NAMALWA (cell line): ENCODE measurements around the gene USP46.

Experiments
- DNase-seq: peaks from one replicate; pipeline ENCODE4 v3.0.0-alpha.2; 2015; ENCODE audit warnings: low spot score

Gene USP46

GRCh38 chr4:52573551-52573950, 85.5 kb downstream of the USP46 start:
- no peak for DNase-seq

- no peak for DNase-seq
Measured at GRCh38 chr4:52572936-52573485, 86.1 kb downstream of the USP46 start.

- DNase-seq, result no peak
Measured at GRCh38 chr4:52568351-52568750, 90.8 kb downstream of the USP46 start.

GRCh38 chr4:52566136-52567031, 92.7 kb downstream of the USP46 start:
- no peak for DNase-seq

GRCh38 chr4:52560844-52561280, 98.2 kb downstream of the USP46 start:
- DNase-seq, result no peak

GRCh38 chr4:52555356-52555716, 103.8 kb downstream of the USP46 start:
- no peak for DNase-seq

- no peak for DNase-seq
Measured at GRCh38 chr4:52554612-52555355, 104.3 kb downstream of the USP46 start.

- no peak for DNase-seq
Measured at GRCh38 chr4:52552778-52553177, 106.3 kb downstream of the USP46 start.

GRCh38 chr4:52551487-52551886, 107.6 kb downstream of the USP46 start:
- no peak for DNase-seq

GRCh38 chr4:52550186-52550585, 108.9 kb downstream of the USP46 start:
- DNase-seq, result no peak

- no peak for DNase-seq
Measured at GRCh38 chr4:52548818-52549570, 110.1 kb downstream of the USP46 start.

- DNase-seq, result no peak
Measured at GRCh38 chr4:52546449-52546848, 112.7 kb downstream of the USP46 start.

GRCh38 chr4:52545099-52546069, 113.7 kb downstream of the USP46 start:
- DNase-seq, result peak; percentile 59
